ENCODE measurements around the gene GEN1. TPM values are rescaled to one million over a fixed set of nuclear protein-coding genes. Genes with fewer than 3 reads are reported as not detected.

Gene GEN1
- total RNA-seq = 10.8 and 25.5 TPM in 2 replicates

GRCh38 chr2:17753803-17754663, at the start of gene GEN1, which contains the start of gene SMC6:
Gene GEN1, plus strand, starts transcription at chr2:17754138. Its CDS starts 5,806 bp downstream, at chr2:17759944.
Gene SMC6, minus strand, starts transcription at chr2:17753810. Its CDS starts 7,864 bp downstream, at chr2:17745946.

GRCh38 chr2:17816396-17817245, 62.7 kb downstream of the GEN1 start, which contains the start of gene MSGN1:
Gene MSGN1, plus strand, starts transcription at chr2:17816460. Its CDS starts 59 bp downstream, at chr2:17816519.

Other genes starting within 250 kb of the GEN1 start
- gene RAD51AP2, start 235.7 kb upstream of the GEN1 start, total RNA-seq = not detected in 2 replicates
- not detected in 2 replicates for gene VSNL1, start 213.4 kb upstream of the GEN1 start, total RNA-seq
- gene SMC6, start 328 bp upstream of the GEN1 start, total RNA-seq = 24.8 and 27.3 TPM in 2 replicates
- gene MSGN1, start 62.3 kb downstream of the GEN1 start, total RNA-seq = not detected in 2 replicates
- 0.29 and 0.65 TPM in 2 replicates for gene KCNS3, start 124.5 kb downstream of the GEN1 start, total RNA-seq

All from vein endothelial cell (primary cell).